Measurements from ENCODE around the gene AKTIP.
"Not testable (repeated sequence)": the region's sequence is repeated elsewhere in the genome, so short reads cannot be mapped to it uniquely, and the experiment has no call there.

AKTIP gene

GRCh38 chr16:53502331-53503269 is at the start of gene AKTIP:
Gene AKTIP (minus strand): TSS chr16:53503209. CDS start chr16:53500259, 2,950 bp downstream.
- DNase-seq (ENCODE audit: low read depth, low spot score), result peak; percentile 55

- peak; percentile 88 for DNase-seq (ENCODE audit: low read depth, low spot score)
Measured at GRCh38 chr16:53549970-53550690, 47.1 kb upstream of the AKTIP start.

- no peak for DNase-seq (ENCODE audit: low read depth, low spot score)
Measured at GRCh38 chr16:53546988-53547391, 44.0 kb upstream of the AKTIP start.

- DNase-seq (ENCODE audit: low read depth, low spot score), result no peak
Measured at GRCh38 chr16:53545433-53545832, 42.4 kb upstream of the AKTIP start.

GRCh38 chr16:53542283-53542682 is 39.3 kb upstream of the AKTIP start:
- no peak for DNase-seq (ENCODE audit: low read depth, low spot score)

GRCh38 chr16:53541326-53541725 is 38.3 kb upstream of the AKTIP start:
- DNase-seq (ENCODE audit: low read depth, low spot score), result no peak

- not testable (repeated sequence) for DNase-seq (ENCODE audit: low read depth, low spot score)
Measured at GRCh38 chr16:53539759-53540718, 37.0 kb upstream of the AKTIP start.

GRCh38 chr16:53539346-53539745 is 36.3 kb upstream of the AKTIP start:
- not testable (repeated sequence) for DNase-seq (ENCODE audit: low read depth, low spot score)

- no peak for DNase-seq (ENCODE audit: low read depth, low spot score)
Measured at GRCh38 chr16:53537626-53538025, 34.6 kb upstream of the AKTIP start.

- DNase-seq (ENCODE audit: low read depth, low spot score), result no peak
Measured at GRCh38 chr16:53534206-53534605, 31.2 kb upstream of the AKTIP start.

- no peak for DNase-seq (ENCODE audit: low read depth, low spot score)
Measured at GRCh38 chr16:53530741-53531140, 27.7 kb upstream of the AKTIP start.

GRCh38 chr16:53530046-53530445 is 27.0 kb upstream of the AKTIP start:
- DNase-seq (ENCODE audit: low read depth, low spot score), result no peak

GRCh38 chr16:53529513-53529912 is 26.5 kb upstream of the AKTIP start:
- no peak for DNase-seq (ENCODE audit: low read depth, low spot score)

- no peak for DNase-seq (ENCODE audit: low read depth, low spot score)
Measured at GRCh38 chr16:53528797-53529196, 25.8 kb upstream of the AKTIP start.

- DNase-seq (ENCODE audit: low read depth, low spot score), result no peak
Measured at GRCh38 chr16:53523971-53524548, 21.1 kb upstream of the AKTIP start.

- DNase-seq (ENCODE audit: low read depth, low spot score), result no peak
Measured at GRCh38 chr16:53523126-53523804, 20.3 kb upstream of the AKTIP start.

- DNase-seq (ENCODE audit: low read depth, low spot score), result no peak
Measured at GRCh38 chr16:53519417-53520091, 16.5 kb upstream of the AKTIP start.

GRCh38 chr16:53518550-53519416 is 15.8 kb upstream of the AKTIP start:
- no peak for DNase-seq (ENCODE audit: low read depth, low spot score)

- no peak for DNase-seq (ENCODE audit: low read depth, low spot score)
Measured at GRCh38 chr16:53517851-53518250, 14.8 kb upstream of the AKTIP start.
